Measurements from ENCODE around the gene MRPL4.

MRPL4 gene

DNA sequence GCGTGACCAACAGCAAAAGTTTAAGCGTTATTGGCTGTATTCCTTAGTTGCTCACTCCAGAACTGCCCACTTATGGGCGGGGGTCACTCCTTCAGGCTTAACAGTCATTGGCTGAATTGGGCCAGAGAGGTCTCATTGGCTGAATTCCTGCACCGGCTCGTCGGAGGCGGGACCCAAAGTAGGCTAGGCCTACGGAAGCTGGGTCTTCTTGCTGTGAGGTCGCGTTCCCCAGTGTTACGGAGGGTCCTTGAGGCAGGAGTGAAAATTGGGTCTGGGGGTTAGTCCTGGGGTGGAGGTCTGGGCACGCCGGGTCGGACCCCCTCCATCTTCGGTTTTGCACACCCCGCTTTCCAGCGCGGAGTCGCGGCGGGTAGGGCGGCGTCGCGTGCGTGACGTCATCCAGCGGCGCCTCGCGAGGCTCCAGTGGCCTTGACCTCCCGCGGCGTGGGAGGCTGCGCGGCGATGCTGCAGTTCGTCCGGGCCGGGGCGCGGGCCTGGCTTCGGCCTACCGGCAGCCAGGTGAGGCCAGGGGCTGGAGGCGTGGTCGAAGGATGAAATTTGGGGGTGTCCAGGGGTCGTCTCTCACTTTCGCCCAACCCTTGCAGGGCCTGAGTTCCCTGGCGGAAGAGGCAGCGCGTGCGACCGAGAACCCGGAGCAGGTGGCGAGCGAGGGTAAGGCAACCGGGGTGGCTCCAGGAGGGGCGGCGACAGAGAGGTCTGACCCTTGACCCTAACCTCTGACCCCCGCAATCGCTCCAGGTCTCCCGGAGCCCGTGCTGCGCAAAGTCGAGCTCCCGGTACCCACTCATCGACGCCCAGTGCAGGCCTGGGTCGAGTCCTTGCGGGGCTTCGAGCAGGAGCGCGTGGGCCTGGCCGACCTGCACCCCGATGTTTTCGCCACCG lies at the start of gene MRPL4:
Gene MRPL4 (plus strand): TSS at position 423 of the 903 bp plus-strand sequence. CDS start 40 bp downstream, at position 463.
- peak; percentile 95 for DNase-seq

DNA sequence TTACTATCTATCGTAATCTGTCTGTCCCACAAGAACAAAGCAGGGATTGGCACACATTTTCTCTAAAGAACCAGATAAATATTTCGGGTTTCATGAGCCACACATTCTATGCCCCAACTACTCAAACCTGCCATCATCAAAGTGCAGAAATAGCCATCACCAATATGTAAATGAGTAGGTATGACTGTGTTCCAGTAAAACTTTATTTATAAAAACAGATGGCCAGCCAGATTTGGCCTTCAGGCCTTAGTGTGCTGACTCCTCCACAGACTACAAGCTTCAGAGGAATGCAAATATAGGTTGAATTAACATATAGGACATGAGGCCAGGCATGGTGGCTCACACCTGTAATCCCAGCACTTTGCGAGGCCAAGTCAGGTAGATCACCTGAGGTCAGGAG lies 48.3 kb upstream of the MRPL4 start:
- no peak for DNase-seq

DNA sequence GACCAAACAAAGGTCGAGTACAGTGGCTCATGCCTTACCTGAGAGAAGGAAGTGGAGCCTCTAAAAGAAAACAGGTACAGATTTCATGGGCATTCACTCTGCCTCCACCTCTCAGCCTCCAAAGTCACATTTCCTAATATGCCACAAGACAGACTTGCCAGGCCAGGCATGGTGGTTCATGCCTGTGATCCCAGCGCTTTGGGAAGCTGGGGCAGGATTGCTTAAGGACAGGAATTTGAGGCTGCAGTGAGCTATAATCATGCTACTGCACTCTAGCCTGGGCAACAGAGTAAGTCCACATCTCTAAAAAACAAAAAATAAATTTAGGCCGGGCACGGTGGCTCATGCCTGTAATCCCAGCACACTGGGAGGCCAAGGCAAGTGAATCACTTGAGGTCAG lies 46.4 kb upstream of the MRPL4 start:
- no peak for DNase-seq

DNA sequence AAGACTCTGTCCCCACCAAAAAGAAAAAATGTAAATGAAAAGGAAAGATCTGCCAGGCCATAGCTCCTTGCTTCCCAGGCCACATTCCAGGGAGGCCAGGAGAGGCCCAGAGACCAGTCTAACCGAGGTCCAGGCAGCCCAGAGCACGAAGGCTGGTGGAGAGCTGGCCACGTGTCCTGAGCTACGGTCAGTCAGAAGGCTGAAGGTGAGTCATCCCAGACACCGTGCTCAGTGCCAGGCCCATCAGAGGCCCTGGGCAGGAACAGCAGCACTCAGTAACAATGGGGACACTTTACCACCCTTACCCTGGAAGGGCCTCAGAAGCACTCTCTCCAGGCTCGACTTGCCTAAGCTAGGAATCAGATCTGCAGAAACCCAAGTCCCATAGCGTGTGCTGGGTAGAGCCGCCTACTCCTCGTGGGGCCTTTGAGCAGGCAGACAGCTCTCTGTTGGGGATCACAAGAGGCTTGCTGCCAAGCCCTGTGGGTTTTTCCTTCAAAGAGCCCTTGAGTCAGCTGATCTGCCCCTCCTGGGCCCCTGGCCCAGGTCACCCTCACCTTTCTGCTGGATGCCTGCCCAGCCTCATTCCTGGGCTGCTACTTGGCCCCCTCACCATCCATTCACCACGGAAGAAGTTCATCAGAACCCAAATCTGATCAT lies 45.7 kb upstream of the MRPL4 start:
- DNase-seq = no peak

DNA sequence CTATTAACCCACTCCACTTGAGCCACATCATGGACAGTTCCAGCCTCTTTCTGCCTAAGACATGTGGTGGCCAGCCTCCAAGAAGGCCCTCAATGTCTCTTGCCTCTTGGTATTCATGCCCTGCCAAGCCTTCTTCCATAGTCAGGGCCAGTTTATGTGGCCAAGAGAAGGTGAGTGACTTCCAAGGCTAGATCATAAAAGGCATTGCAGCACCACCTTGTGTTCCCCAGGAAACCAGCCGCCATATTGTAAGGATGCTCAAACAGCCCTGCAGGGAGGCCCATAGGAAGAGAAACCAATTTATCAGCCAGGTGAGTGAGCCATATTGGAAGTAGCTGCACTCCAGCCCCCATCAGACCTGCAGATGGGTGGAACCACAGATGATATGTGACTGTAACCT lies 45.0 kb upstream of the MRPL4 start:
- DNase-seq = no peak

DNA sequence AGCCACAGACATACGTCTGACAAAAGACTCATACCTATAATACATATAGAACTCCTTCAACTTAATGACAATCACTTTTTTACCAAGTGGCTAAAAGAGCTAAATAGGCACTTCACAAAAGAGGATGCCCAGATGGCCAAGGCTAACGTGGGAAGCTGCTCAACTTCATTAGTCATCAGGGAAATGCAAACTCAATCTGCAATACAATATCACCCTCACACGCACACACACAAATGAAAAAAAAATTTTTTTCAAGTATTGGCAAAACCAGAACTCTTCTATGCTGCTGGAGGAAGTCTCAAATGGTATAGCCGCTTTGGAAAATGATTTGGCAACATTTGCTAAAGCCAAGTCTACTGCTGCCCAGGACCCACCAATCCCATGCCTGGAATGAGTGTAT lies 42.7 kb upstream of the MRPL4 start:
- no peak for DNase-seq

DNA sequence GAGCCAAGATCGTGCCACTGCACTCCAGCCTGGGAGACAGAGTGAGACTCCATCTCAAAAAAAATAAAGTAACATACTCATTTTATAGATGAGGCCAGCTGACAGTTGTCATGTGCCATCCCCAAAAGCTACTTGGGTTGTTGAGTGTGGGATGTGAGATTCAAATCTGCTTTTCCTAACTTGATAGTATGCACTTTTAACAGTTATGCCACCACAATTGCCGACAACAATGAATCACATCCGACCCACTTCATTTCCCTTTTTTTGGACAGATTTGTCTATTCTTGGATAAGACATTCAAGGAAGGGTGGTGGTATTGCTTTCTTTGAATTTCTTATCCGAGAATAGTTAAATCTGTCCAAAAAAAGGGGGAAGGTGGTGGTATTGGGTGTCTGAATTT lies 41.0 kb upstream of the MRPL4 start:
- DNase-seq = no peak

DNA sequence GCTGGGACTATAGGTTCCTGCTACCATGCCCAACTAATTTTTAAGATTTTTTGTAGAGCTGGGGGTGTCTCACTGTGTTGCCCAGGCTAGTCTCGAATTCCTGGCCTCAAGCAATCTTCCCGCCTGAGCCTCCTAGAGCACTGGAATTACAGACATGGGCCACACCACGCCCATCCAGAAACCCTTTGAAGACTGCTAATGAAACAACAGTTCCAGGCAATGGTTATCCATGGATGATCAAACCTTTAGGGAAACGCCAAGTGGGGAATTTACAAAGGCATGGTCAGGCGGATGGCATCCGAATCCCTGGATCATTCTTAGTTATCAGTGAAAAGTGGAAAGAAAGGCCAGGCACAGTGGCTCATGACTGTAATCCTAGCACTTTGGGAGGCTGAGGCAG lies 40.3 kb upstream of the MRPL4 start:
- DNase-seq = no peak

DNA sequence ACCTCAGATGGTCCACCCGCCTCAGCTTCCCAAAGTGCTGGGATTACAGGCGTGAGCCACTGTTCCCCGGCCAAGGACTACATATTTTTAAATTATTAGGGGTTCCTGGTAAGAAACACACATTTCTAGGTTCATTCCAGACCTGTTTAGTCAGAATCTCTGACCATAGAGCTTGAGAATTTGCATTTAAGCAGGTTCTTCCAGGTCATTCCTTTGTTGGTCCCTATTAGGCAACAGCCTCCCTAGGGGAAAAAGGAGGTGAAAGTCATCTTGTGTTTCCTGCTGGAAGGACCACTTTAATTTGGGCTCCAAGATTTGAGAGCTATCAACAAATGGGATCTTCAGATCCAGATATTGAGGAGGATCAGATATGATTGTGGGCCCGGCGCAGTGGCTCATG lies 37.2 kb upstream of the MRPL4 start:
- DNase-seq = no peak

DNA sequence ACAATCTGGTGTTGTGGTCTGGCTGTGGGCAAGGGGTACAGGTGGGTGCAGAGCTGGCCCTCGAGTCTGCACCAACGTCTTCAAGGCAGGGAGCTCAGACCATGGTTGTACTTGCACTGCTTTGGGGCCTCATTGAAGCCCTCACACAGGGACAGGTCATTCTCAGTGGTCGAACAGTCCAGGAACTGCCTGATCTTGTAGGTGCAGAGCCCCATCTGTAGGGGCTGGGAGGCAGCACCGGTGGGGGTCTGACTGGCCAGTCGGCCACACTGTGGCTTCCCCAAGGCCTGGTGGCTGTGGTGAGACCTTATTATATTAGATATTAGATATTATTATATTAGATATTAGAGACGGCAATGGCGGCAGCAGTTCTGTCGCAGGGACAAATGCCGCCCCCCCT lies 34.9 kb upstream of the MRPL4 start:
- DNase-seq = no peak

DNA sequence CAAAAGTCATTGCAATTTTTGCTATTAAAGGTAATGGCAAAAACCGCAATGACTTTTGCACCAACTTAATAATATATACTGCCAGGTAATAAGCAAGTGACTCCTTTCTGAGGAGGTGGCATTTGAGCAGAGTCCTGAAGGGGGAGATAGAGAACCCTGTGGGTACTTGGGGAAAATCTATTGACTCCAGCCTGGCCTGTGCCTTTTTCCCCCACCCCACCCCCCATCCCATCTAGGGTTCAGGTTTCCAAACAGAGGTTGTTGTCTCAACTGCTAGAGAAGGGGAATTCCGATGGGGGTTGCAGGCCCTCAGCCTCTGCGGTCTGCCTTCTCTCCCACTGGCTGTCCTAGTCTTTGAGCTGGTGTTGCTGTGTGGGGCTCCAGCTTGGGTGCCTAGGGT lies 32.3 kb upstream of the MRPL4 start:
- DNase-seq = no peak

DNA sequence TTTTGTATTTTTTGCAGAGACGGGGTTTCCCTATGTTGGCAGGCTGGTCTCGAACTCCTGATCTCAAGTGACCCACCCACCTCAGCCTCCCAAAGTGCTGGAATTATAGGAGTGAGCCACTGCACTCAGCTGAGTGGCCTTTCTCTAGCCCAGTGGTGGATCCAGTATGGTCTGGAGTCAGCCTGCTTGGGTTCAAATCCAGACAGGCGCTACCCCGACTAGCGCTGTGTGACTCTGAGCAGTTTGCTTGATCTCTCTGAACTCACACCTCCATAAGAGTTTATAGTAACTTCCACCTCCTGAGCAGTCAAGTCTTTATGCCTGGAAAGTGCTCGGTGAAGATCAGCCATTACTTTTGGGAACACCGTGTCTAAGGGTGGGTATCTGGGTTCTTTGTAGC lies 31.3 kb upstream of the MRPL4 start:
- DNase-seq = no peak

DNA sequence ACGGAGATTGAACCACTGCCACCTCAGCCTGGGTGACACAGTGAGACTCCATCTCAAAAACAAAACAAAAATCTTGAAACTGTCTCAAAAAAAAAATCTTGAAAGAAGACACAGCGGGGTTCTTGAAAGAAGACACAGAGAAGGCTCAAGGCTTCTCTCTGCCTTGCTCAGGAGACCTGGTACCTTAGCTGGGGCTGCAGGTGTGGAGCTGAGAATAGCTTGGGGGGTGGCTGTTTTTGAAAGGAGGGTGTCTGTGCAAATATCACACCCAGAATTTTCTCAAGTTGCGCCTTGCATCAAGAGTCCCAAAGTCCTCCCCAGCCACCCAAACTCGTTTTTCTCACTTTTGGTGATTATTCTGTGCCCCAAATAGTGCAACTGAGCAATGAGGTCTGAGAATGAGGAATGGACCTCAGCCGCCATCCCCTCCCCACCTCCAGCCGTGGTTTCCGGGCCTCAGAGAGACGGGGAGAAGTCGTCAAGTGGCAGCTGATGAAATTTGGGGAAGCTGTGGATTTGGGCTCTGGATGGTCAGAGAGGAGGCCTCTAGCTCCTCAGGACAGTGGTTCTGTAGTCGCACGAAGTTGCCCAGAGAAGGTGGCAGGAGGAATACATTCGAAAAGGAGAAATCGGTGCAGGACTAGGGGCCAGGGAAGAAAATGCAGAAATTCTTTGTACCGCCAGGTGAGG lies 29.7 kb upstream of the MRPL4 start:
- DNase-seq = no peak

DNA sequence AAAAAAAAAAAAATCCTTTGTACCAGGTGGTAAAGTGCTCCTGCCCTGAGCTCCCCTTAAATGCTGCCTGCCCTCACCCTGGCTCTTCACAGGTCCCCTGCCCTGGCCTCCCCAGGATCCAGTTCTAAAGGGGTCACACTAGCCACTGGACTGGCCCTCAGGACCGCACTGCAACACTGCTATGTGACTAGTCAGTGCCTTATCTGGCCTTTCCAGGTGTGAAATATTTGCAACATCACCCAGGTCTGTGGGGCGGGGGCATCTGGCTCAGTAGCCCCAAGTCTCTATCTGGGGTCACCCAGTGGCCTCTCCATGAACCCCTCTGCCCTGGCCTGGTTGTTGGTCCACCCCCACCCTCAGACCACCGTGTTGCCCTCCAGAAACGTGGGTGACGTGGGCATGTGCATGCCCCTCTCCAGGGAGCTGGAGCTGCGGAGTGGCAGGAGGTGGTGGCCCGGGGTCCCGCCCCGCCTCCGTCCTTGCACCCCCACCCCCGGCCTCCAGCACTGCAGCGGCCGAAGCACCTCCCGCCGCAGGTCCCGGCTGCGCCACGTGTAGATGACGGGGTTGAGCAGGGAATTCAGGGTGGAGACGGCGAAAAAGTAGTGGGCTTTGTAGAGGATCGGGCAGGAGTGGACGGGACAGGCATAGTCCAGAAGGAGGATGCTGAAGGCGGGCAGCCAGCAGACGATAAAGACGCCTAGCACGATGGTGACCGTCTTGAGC lies 28.4 kb upstream of the MRPL4 start:
- no peak for DNase-seq

DNA sequence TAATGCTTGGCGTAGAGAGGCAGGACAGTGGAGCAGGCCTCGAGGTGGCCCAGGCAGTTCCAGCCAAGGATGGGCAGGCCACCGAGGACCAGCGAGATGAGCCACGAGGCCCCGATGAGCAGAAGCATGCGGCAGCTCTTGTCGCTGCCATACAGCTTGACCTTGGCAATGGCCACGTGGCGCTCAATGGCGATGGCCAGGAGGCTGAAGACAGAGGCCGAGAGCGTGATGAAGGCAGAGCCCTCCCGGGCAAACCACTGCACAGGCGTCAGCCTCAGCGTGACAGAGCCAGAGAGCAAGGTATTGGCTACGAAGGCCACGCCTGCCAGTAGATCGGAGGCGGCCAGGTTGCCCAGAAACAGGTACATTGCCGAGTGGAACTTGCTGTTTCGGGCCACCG lies 27.7 kb upstream of the MRPL4 start:
- no peak for DNase-seq

DNA sequence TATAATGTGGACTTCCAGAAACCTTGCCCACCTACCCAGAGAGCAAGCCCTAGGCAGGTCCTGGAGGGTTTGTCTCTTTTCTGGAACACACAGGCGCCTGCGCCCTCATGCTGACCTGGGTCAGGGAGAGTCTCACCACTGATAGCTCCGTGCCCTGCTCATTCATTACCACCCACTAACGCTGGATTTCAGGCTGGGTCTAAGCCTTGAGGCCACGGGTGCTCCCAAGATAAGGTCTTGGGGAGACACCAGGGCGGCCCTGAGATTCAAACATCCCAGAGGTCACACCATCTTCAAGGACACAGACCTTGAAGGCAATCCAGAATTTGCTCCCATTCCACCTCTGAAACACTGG lies 26.0 kb upstream of the MRPL4 start:
- DNase-seq = no peak

DNA sequence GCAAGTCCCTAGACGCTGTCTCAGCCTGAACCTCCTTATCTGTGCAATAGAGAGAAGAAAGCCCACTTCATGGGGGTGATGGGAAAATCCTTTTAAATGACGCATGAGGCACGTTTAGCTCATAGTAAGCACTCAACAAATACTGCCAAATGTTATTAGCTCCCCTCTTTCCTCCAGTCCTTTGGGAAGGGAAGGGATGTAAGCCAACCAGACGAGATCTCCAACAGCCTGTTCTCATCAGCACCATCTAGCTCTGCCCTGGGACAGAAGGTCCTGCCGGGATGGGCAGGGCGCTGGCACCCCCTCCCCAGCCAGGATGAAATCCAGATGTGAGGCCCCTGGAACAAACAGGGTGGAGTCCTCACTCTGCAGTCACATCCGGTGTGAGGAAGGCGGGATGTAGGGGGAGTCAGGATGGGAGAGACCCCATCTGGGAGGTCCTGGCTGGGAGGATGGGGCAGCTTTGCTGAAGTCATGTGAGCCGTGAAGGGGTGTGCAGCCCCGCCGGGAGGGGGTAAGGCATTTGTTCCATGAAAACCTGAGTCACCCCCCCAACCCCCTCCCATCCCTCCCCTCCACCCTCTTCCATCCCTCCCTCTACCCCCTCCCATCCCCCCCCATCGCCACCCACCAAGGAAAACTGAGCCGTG lies 25.5 kb upstream of the MRPL4 start:
- no peak for DNase-seq

DNA sequence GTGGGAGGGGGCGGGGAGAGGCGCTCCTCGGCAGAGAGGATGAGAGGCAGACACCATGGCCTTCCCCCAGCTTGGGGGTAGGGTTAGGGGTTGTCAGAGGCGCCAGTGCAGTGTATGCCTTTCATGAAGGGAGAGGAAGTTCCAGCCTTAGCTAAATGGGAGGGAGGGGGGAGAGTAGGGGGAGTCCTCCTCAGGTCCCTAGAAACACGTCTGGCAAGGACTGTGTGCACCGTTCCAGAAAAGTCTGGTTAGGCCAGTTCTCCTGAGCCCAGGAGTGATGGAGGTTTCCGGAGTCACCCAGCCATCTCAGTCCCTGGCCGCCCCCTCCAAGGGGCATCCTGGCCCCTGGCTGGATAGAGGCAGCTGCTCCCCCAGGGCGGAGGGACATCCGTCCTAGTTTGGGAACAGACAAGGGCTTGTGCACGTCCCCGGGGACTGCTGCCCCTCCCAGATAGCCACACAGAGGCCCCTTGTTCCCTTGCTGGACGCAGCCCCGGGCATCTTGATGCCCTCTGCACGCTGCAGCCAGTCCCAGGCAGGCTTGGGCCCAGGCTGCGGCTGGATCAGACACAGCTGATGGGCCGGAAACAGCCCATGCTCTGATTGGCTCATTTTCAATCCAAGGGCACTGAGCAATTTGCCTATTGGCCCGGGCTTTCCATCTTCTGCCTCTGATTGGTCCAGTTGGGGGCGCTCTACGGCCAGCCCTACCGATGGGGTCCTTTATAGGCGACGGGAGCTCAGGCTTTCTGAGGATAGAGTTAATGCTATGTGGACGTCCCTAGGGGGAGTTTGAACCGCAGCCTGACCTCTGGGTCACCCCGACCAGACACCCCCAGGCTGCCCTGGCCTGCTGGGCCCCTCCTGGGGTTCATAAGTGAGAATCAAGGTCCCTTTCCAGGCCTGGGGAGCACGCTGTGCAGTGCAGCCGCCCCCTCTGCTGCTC lies 24.7 kb upstream of the MRPL4 start:
- no peak for DNase-seq

DNA sequence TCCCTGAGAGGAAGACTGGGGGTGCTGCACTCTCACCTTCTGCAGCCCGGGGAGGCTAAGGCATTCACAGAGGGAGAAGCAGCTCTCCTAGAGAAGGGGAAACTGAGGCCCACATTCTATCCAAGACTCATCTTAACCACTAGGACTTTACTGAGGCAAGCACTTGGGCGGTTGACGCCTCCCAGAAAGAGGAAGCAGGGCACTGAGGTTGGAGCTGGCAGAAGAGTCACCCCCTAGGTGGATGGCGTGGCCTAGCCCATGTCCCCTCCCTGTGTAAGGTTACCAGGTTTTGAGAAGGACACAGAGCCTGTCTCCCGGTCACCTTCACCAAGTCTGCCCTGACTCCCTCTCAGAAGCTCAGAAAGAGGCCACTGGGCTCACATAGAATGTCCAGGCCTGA lies 23.6 kb upstream of the MRPL4 start:
- DNase-seq = no peak

DNA sequence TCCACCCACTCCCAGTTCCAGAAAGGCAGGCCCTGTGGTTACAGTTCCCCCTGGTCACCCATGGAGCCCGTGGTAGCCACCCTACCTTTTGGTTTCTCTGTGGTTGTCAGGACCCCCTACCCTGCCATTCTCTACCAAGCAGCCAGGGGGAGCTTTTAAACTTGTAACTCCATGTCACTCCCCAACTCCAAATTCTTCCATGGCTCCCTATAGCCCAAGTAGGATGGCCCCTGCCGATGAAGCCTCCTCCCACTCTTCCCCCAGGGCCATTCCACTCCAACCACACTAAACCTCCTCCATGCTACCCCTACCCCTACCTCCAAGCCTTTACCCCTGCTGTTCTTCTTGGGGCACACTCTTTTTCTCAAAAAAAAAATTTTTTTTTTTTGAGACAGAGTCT lies 23.1 kb upstream of the MRPL4 start:
- DNase-seq = no peak

DNA sequence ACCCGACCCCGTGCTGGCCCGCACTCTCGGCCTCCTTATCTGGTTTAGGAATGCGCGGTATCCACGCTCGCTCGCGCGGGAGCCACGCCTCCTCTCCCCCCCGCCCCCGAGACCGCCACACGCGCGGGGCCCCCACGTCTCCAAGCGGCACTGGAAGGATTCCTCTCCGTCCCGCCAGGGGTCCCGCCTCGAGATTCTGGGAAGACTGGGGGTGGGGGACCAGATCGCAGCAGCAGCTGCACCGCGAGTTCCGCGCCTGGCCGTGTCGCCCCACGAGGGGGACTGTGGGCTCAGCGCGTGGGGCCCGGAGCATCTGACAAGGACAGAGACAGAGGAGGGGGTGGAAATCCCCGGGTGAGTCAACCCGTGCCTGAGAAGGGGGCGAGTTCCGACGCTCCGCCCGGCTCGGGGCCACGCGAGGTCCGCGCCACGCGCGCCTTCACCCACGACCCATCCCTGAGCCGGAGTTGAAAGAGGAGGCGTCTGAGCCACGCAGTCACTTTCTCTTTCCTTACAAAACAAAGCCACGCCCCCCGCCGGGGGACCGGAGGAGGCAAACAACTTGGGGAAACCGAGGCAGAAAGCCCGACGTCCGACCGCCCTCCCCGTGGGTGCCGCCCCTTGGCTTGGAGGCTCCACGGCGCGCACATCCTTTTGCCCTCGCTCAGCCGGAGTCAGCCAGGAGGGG lies 21.7 kb upstream of the MRPL4 start:
- DNase-seq = no peak
